HG03460 (cell line): ENCODE measurements around the gene FAM111A.

Experiments used
- ATAC-seq: cut with Tn5 transposase; IDR thresholded peaks from one replicate; pipeline ENCODE4 v1.9.1; 2021; ENCODE audit not compliant: unreplicated experiment

FAM111A gene

GRCh38 chr11:59198726-59199125, 56.1 kb downstream of the FAM111A start:
- ATAC-seq = no peak

- ATAC-seq = peak; percentile 56
Measured at GRCh38 chr11:59199546-59200422, 57.1 kb downstream of the FAM111A start.

GRCh38 chr11:59200423-59200746, 57.7 kb downstream of the FAM111A start:
- no peak for ATAC-seq

GRCh38 chr11:59201353-59201752, 58.7 kb downstream of the FAM111A start:
- ATAC-seq = no peak
